Measurements from ENCODE around the gene CDC25B.
A peak's percentile ranks its signal among the peaks of the same experiment; 100 is the strongest.
"Not testable (repeated sequence)": the region's sequence is repeated elsewhere in the genome, so short reads cannot be mapped to it uniquely, and the experiment has no call there.

Gene CDC25B

DNA sequence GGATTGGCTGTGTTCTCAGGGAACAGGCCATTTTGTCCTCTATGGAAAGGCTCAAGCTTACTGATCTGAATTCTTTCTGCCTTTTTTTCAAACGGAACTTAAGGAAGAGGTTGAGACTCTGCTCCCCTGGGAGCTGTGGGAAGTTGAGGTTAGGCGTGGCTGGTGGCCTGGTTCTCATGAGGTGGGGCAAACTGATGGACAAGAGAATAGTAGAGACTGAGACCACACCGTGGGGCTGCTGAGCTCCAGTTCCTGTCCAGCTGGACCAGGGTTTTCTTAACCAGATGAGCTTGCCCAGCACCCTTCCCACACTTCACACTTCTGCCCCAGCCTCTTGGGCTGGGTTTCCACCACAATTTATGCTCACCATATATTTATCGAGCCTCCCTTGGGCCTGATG is 30.3 kb downstream of the CDC25B start:
- no peak for DNase-seq (ENCODE audit: low read depth in 2 of 2)

DNA sequence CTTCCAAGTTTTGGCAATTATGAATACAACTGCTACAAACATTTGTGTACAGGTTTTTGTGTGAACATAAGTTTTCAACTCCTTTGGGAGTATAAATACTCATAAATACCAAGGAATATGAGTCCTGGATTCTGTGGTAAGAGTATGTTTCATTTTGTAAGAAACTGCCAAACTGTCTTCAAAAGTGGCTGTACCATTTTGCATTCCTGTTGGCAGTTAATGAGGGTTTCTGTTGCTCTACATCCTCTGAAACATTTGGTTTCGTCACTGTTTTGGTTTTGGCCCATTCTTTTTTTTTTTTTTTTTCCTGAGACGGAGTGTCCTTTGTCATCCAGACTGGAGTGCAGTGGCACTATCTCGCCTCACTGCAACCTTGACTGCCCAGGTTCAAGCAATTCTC is 32.7 kb downstream of the CDC25B start:
- DNase-seq (ENCODE audit: low read depth in 2 of 2): no peak

DNA sequence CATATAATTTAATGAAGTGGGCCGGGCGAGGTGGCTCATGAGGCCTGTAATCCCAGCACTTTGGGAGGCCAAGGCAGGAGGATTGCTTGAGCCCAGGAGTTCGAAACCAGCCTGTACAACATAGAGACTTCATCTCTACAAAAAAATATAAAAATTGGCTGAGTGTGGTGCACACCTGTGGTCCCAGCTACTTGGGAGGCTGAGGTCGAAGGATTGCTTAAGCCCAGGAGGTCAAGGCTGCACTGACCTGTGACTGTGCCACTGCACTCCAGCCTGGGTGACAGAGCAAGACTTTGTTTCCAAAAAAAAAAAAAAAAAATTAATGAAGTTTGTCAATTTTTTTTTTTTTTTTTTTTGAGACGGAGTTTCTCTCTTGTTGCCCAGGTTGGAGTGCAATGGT is 33.8 kb downstream of the CDC25B start:
- DNase-seq (ENCODE audit: low read depth in 2 of 2): not testable (repeated sequence)

DNA sequence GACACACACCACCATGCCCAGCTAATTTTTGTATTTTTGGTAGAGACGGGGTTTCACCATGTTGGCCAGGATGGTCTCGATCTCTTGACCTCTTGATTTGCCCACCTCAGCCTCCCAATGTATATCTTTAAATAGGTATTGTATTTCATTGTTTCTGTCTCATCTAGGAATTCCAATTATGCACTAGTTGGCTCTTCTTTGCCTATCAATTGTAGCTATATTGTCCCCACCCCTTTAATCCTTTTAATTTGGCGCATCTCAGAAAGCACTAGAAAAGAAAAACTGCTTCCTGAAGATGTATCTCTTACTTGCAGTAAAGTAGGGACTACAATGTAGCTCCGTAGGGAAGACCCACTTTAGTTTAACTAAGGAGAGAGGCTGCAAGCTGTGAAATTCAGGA is 40.0 kb downstream of the CDC25B start:
- no peak for DNase-seq (ENCODE audit: low read depth in 2 of 2)

DNA sequence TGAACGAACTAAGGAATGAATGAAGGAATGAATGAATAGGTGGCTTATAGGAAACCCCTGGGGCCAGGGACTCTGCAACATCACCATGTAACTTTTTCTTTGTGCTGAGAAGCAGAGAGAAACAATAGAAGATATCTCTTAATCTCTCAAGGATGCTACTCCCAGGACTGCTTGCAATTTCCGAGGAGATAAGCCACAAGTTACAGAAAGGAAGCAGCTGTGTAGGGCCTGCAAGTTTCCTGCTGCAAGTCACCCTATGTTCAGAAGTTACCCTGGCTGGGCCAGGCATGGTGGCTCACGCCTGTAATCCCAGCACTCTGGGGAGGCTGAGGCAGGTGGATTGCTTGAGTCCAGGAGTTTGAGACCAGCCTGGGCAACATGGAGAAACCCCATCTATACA is 43.2 kb downstream of the CDC25B start:
- no peak for DNase-seq (ENCODE audit: low read depth in 2 of 2)

DNA sequence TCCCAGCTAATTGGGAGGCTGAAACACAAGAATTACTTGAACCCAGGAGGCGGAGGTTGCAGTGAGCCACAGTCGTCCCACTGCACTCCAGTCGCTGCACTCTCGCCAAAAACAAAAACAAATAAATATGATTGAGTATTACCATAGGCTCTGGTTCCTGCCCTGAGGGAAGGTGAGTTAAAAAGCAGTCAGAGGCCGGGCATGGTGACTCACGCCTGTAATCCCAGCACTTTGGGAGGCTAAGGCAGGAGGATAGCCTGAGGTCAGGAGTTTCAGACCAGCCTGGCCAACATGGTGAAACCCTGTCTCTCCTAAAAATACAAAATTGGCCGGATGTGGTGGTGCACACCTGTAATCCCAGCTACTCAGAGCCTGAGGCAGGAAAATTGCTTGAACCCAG is 44.1 kb downstream of the CDC25B start:
- DNase-seq (ENCODE audit: low read depth in 2 of 2): not testable (repeated sequence)

DNA sequence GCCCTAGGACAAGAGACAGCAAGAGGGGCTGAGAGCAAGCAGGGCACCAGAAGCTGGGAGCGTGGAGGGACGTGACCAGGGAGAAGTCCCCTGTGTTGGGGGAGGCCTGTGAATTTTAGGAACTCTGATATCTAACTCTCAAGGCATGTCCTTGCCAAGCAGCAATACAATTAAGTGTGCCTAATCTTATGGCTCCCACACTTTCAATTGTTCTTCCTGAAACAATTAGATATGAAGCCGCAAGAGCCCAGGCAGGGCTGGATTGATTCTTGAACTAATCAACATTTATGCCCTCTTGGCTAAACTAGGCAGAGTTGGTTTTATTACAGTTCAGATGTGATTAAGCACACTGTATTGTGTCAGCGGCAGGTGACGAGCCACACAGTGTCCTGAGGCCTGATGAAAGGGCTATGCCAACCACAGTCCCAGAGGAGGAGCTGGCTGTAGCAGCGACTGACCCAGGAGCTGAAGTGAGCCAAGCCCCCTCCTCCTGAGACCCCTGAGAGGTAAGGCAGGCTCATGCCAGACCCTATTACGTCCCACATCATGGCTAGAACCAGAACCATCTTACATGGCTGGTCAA is 46.3 kb downstream of the CDC25B start:
- no peak for DNase-seq (ENCODE audit: low read depth in 2 of 2)

DNA sequence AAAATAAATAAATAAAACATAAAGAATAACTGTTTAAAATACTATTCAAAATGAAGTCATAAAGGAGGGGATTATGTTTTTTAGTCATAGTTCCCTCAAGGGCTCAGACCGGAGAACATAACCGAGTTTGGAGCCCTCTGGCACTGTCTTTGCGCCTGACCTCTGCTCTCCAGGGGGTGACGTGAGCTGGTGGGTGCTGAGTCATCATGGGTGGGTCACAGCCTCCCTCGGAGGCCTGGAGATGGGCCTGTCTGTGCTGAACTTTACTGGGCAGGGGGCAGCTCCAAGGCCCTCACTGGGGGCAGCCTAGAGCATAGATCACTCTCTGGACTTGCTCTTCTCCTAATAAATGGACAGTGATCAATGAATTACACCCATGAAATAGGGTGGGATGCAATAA is 47.4 kb downstream of the CDC25B start:
- no peak for DNase-seq (ENCODE audit: low read depth in 2 of 2)

DNA sequence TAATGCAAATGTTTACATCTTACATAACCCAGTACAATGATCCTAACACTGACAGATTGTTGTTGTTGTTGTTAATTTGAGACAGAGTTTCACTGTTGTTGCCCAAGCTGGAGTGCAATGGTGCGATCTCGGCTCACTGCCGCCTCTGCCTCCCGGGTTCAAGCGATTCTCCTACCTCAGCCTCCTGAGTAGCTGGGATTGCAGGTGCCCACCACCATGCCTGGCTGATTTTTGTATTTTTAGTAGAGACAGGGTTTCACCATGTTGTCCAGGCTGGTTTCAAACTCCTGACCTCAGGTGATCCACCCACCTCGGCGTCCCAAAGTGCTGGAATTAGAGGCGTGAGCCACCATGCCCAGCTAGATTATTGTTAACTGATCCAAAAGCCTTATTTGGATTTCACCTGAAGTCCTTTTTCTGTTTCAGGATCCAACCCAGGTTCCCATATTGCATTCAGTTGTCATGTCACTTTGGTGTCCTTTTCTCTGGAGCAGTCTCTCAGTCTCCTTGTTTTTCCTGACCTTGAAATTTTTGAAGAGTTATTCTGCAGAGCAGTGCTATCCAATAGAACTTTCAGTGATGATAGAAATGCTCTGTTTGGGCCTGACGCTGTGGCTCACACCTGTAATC is 48.0 kb downstream of the CDC25B start:
- not testable (repeated sequence) for DNase-seq (ENCODE audit: low read depth in 2 of 2)

DNA sequence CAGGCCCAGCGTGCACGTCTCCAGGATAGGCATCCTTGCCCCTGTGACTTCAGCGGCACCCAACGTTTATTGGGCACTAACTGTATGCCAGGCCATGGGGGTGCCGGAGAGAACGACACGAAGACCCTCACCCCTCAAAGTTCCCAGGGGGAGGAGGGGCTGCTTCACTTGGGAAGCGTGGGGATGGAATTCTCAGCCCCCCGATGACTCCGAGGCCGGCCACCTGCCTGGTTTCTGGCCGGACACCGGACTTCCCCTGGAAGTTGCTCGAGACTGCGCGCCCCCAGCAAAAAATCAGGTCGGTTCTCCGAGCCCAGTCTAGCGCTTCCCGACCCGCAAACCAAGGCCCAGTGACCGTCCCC is 50.2 kb downstream of the CDC25B start:
- DNase-seq (ENCODE audit: low read depth in 2 of 2): no peak

DNA sequence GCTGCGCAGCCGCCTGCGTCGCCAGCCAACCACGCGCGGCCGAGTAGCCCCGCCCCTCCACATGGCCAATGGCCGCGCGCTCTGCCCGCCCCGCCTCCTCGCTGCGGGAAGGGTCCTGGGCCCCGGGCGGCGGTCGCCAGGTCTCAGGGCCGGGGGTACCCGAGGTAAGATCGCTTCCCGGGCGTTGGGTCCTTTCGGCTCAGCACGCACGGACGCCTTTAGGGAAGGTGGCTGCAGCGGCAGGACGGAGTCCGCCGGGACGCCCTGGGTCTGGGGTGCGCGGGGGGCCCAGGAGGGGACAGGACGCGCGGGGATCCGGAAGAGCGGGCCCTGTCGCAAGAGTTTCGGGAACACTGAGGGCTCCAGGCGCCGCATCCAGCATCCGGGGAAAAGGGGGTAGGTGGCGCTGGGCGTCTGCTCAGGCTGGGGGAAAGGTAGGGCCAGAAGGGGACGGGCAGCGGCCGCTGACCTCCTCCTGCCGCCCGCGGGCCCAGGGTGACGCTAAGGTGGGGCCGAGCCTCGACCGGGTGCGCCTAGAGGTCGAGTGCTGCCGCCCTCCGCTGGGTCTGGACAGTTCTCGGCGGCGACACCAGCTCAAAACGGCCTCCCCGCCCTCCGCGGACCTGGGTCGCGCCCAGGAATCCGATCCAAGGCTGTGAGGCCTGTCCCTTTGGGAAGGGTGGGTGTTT is 50.8 kb downstream of the CDC25B start, which contains the start of gene MAVS:
MAVS (plus strand) TSS at position 95 of the 689 bp plus-strand sequence. CDS start 7,791 bp downstream, outside the sequence.
- peak; percentile 55 to 70 for DNase-seq (ENCODE audit: low read depth in 2 of 2)

DNA sequence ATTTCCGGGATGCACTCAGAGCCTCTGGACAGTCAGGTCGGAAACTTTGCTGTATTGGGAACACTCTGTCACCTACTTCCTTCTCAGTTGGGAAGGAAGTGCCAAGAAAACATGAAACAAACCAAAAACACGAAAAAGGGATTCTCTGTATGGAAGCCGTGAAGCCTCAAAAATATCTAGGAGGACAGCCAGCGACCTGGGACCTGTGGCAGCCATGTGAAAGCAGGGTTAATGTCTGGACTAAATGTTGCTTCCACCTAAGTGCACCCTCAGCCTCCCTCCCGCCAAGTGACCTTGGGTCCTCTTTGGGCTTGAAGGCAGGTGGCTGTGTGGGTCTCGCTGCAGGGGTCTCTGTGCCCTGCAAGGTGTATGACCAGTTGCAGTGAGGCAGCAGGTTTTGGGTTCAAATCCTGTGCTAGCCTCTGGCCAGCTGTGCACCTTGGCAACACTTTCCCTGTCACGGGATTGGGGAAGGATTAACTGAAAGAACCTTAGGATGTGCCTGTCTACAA is 51.4 kb downstream of the CDC25B start:
- no peak for DNase-seq (ENCODE audit: low read depth in 2 of 2)

DNA sequence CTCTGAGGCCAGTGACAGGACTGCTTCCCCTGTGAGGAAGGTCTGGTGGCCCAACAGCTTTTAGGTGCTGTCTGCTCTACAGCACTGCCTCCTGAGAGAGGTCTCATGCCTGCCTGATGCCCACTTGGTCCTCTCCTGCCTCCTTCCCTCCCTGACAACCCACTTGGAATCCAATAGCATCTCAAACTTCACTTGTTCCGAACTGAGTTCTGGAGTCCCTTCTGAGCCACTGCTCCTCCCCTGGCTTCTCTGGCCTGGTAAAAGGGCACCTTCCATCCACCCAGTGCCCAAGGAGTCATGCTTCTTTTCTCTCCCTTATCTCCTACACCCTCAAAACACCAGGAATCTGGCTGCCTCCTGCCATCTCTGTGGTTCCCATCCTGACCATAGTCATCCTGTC is 52.5 kb downstream of the CDC25B start:
- DNase-seq (ENCODE audit: low read depth in 2 of 2): no peak

DNA sequence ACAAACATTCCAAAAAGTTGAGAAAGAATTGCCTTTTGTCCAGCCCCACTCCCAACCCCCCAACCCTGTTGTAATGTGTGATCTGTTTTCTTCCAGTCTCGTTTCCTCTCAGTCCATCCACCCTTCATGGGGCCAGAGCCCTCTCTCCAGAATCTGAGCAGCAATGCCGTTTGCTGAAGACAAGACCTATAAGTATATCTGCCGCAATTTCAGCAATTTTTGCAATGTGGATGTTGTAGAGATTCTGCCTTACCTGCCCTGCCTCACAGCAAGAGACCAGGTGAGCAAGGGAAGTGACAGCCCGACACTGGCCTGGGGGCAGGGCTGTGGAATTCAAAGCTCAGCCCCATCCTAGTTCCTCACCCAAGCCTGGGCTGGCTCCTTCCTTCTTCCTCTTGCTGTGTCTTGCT is 58.4 kb downstream of the CDC25B start:
- no peak for DNase-seq (ENCODE audit: low read depth in 2 of 2)

Data from stimulated activated CD8-positive, alpha-beta memory T cell treated with anti-CD3 and anti-CD28 coated beads, Interleukin-15, amount 100 ng/mL, for 4 hours (primary cell).